Measurements from ENCODE around the gene MXRA7.

The MXRA7 gene

GRCh38 chr17:76672892-76673291 is 37.9 kb downstream of the MXRA7 start:
- no peak for DNase-seq

DNA sequence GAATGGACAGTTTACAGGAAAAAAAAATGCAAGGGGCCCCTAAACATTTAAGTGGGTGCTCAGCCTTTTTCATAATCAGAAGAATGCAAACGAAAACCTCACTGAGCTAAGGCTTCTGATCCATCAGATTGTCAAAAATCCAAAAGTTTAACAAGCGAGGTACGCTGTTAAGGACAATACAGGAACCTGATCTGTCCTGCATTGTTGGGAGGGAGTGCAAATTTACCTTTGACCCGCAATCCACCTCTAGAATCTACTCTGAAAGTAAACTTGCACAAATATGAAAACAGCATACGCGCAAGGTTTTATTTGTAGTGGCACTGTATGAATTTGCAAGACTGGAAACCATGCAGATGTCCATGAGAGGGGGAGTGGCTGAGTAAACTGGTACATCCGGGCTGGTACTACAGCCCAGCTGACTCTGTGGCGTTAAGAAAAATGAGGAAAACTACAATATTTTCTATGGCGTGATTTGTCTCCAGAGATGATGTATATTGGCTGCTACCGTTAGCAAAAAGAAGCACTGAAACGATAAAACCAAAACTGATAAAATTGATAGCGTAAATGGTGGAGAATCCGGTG is 38.4 kb downstream of the MXRA7 start:
- peak; percentile 16 for DNase-seq

GRCh38 chr17:76671912-76672262 is 38.9 kb downstream of the MXRA7 start:
- DNase-seq, result no peak

DNA sequence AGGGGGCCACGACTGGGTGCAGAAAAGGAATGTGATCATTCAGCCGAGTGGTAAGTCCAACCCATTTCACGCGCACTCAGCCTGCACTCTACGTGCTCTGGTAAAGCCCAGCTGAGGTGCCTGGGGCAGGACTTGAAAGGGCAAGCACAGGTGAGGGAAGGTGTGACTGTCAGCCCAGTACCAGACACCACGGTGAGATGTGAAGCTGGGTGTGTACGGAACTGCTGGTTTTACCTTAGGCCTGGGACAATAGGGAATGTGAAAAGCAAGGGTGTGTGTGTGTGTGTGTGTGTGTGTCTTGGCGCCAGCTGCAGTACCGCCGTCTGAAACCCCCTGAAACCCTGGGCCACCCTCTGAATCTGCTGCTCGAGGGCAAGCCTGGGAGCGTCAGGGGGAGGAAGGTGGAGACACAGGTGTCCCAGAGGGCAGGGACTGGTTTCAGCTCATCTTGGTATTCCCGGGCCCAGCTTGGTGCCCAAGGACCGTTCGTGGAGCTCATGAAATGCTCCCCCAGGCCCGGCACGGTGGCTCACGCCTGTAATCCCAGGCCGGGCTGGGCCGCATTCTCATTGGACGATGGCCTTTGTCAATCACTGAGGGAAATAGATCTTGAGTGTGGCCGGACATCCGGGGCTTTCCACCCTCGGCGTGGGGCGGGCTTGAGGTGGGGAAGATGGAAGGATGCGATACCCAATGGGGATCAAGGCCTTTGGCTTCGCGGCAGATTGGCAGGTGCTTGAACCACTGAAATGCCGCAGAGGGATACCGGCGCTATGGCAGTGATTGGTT is 39.4 kb downstream of the MXRA7 start:
- DNase-seq, result peak; percentile 100

DNA sequence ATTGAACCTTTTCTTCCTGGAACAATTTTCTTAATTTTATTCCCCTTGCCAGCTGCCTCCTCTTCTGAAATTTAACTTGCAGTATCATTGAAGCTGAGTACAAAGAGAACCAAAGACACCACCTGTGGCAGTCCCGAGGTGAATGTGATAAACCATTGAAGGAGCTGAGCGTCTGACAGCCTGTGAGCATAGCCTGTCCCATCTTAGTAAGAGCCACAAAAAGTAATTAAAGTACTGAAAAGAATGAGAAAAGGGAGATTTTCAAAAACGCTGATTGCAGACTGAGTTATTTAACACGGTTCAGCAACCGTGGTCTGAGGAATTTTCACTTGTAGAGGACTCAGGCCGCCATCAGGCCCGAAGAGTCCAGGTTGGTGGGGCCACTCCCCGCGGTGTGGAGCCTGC is 40.0 kb downstream of the MXRA7 start:
- no peak for DNase-seq

DNA sequence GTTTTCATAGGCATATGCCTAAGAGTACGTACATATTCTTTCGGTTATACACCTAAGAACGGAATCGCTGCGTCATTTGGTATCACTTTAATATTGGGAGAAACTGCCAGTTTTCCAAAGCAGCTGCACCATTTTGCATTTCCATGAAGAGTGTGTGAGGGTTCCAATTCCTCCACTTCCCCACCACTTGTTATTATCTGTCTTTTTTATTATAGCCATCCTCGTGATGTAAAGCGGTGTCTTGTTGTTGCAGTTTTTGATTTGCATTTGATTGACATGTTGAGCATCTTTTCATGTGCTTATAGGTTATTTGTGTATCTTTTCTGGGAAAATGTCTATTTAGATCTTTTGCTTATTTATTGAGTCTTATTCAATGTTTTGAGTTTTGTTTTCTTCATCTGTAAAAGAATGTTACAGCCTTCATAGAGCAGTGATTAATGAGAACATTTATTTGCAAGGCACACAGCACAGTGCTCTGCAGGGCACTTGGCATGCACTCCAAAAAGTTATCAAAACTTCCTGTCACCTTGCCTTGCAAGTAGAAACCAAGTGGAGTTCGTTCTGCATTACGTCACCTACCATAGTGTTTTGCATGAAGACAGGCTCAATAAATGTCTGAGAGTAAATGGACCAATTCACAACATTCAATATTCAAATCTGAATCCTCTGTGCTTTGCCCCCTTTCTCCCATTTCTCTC is 40.6 kb downstream of the MXRA7 start:
- DNase-seq, result peak; percentile 31

DNA sequence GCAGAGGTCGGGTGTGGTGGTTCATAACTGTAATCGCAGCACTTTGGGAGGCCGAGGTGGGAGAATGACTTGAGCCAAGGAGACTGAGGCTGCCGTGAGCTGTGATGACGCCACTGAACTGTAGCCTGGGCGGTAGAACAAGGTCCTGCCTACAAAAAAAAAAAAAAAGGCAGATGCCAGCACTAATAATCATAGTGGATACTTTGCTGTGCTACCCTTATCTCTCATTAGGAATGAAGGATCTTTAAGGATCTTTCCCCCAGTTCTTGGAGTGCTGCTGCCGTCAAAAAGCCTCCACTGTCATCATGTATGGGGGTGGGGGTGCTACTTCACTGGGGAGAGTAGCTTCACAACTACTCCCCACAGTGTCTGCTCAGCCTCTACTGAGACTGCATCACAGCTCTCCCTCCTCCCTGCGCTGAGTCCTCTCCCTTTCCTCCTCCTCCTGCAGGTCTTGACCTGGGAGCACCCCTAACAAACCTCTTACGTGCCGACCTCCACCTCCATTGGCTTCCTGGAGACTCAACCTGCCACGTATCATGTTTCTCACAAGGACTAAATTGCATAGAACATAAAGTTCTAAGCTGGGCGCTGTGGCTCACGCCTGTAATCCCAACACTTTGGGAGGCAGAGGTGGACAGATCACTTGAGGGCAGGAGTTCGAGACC is 42.8 kb downstream of the MXRA7 start:
- no peak for DNase-seq

DNA sequence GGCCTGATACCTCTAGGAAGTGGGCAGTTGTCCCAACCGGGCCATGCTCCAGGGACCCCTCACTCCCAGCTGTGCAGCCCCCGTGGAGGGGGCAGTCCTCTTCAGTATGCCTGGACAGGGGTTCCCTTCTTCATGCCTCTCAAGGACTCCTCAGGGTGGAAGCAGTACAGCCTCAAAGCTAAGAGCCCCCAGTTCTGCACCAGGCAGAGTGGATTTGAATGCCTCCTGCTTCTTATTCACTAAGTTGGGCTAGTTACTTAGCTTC is 43.3 kb downstream of the MXRA7 start:
- no peak for DNase-seq

DNA sequence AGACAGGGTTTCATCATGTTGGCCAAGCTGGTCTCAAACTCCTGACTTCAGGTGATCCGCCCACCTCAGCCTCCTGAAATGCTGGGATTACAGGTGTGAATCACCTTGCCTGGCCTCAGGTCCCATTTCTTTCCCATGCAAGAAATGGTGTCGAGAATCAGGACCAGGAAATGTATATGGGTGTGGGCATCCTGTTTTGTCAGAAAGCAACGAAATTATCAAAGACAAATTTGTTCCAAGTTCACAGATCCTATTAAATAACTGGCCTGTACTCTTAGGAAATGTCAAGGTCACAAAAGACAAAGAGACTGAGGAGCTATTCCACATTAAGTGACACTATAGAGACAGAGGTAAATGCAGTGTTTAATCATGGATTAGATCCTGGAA is 50.1 kb downstream of the MXRA7 start:
- DNase-seq, result no peak

DNA sequence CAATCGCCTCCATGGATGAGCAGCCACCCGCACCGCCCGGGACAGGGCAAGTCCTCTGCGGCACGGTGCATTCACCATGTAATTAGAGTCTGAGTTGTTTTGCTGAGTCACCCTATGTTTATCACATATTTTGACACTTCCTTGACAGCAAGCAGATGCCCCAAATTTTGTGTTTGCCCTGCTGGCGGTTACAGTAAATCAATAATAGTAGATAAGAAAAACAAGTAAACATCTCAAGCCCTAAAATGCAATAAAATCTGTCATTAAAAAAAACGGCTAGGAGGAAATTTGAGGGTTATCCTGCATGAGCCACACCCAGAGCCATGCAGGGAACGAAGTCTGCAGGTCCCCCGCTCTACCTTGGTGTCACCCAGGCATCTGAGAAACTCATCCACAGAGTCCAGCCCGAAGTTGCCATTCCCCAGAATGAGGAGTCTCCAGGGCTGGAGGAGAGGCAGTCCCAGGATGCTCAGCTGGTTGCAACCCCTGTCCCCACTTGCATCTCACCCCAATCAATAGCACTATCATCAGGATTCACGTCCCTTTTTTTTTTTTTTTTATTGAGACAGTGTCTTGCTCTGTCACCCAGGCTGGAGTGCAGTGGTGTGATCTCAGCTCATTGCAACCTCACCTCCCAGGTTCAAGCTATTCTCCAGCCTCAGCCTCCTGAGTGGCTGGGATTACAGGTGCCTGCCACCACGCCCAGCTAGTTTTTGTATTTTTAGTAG is 50.7 kb downstream of the MXRA7 start:
- DNase-seq, result peak; percentile 48

DNA sequence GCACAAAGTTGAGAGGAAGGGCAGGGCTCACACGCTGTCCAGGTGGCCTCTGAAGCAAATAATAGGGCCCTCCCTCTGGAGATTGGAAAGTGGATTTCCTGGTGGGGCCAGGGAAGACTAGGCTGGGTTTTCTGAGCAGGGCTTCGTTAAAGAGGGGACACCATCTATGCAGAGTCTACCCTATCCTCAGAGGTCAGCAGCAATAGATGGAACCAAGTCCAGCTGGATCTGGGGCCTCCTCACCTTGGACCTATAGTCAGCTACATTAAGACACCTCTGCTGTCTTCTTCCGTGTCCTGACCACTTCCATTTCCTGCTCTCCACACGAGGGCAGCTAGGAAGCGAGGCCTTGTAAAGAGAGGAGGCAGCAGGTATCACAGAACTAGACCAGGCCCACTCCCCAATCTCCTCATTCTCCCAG is 52.5 kb downstream of the MXRA7 start:
- DNase-seq, result no peak

DNA sequence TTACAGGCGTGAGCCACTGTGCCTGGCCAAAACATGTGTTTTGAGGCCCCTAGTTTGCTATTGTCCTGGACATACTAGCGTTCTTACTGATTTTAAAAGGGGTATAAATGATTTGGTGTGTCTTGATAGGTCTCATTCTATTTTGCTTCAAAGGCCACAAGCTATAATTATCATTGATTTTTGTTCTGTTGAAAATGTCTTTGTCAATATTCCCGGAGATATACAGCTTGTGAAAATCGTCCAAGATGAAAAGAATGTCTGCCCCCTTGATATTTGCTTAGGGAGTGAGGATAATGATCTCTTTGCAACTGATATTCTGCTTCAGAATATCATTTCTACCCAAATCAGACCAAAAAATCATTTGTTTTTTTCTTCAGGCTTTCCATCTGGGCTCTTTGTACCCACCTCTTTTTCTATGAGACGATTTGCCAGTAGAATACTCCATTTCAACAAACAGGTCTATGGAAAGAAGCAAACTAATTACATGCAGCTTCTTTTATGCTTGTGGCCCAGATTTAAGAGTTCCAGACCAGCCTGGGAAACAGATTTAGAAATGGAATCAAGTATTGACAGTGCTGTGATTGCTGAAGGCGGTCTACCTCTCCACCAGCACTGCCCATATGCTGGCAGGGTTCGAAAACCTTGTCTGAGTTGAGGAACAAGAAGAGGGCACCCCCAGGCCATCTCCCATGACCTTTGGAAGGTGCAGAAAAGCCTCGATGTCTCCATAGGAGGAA is 53.1 kb downstream of the MXRA7 start:
- DNase-seq, result no peak

GRCh38 chr17:76654408-76654807 is 56.4 kb downstream of the MXRA7 start:
- no peak for DNase-seq

DNA sequence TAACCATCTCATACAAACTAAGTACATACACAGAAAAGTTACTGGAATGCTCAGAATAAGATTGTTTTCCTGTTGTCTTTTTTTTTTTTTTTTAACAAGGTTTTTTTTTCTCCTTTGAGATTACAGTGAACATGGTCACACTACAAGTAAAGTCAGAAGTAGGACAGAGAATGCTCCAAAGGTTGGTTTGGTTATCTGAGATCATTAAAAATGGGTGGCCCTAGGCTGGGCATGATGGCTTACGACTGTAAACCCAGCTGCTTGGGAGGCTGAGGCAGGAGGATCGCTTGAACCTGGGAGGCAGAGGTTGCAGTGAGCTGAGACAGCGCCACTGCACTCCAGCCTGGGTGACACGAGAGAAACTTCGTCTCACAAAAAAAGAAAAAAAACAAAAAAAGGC is 60.3 kb downstream of the MXRA7 start:
- DNase-seq, result no peak

DNA sequence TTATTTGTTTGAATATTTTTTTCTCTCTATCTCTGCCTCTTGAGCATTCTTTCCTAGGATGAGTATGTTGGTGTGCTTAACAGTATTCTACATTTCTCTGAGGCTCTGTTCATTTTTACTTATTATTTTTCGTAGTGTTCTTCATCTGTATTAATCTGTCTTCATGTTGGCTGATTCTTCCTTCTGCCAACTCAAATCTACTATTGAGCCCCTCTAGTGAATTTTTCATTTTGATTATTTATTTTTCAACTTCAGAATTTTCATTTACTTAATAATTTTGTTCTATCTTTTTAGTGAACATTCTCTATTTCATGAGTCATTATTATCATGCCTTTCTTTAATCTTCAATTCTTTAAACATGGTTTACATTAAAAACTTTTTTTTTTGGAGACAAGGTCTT is 64.1 kb downstream of the MXRA7 start:
- no peak for DNase-seq

DNA sequence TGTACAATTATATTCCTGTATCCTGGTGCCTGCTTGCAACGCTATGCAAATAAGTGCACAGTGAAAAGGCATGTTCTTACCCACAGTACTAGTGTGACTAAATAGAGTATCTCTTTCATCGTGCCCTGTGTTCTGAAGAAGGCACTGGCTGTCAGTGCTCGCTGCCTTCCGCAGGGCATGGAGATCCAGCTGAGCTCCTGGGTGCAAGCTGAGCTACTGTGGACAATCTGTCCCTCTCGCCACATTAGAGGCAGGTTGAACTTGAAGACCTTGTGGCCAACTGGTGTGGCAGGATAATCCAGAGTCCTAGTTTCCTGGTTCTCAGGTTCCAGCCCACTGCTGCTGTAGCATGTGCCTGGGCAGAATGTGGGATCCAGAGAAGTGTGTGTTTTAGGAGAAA is 65.3 kb downstream of the MXRA7 start:
- no peak for DNase-seq

GRCh38 chr17:76644995-76645394 is 65.8 kb downstream of the MXRA7 start:
- DNase-seq, result no peak

- peak; percentile 44 for DNase-seq
These were observed 67.1 kb downstream of the MXRA7 start, which contains the start of gene ST6GALNAC1 for GRCh38 chr17:76643553-76644148. Gene ST6GALNAC1, minus strand, starts transcription at chr17:76643757. Its CDS starts 119 bp downstream, at chr17:76643638.

- no peak for DNase-seq
These were observed 67.8 kb downstream of the MXRA7 start for GRCh38 chr17:76642994-76643393.

GRCh38 chr17:76642032-76642561 is 68.7 kb downstream of the MXRA7 start:
- DNase-seq, result no peak

- DNase-seq, result no peak
These were observed 69.3 kb downstream of the MXRA7 start for GRCh38 chr17:76641501-76641900.

All from CD4-positive, alpha-beta T cell treated with Interleukin-17A for 1 hour (primary cell).